ENCODE data around the gene IFI30. TPM values are rescaled to one million over a fixed set of nuclear protein-coding genes. Genes with fewer than 3 reads are reported as not detected.

The IFI30 gene
- total and polyA plus RNA-seq, 2 experiments from 2014 or later = 27.4 to 34.4 TPM

DNA sequence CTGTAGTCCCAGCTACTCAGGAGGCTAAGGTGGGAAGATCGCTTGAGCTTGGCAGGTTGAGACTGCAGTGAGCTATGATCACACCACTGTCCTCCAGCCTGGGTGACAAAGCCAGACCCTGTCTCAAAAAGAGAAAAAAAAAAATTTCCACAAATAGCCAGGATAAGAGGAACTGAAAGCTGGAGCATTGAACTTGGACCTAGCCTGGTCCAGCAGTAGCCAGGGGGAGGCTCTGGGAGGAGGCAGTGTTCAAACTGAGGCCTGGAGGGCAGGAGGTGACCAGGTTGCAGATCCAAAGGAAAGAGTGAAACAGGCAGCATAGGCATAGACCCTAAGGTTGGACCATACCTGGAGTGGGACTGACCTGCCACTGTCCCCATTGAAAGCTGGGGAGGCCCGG, 47.5 kb upstream of the IFI30 start (continued):
- TF ChIP-seq, protein P1, sequence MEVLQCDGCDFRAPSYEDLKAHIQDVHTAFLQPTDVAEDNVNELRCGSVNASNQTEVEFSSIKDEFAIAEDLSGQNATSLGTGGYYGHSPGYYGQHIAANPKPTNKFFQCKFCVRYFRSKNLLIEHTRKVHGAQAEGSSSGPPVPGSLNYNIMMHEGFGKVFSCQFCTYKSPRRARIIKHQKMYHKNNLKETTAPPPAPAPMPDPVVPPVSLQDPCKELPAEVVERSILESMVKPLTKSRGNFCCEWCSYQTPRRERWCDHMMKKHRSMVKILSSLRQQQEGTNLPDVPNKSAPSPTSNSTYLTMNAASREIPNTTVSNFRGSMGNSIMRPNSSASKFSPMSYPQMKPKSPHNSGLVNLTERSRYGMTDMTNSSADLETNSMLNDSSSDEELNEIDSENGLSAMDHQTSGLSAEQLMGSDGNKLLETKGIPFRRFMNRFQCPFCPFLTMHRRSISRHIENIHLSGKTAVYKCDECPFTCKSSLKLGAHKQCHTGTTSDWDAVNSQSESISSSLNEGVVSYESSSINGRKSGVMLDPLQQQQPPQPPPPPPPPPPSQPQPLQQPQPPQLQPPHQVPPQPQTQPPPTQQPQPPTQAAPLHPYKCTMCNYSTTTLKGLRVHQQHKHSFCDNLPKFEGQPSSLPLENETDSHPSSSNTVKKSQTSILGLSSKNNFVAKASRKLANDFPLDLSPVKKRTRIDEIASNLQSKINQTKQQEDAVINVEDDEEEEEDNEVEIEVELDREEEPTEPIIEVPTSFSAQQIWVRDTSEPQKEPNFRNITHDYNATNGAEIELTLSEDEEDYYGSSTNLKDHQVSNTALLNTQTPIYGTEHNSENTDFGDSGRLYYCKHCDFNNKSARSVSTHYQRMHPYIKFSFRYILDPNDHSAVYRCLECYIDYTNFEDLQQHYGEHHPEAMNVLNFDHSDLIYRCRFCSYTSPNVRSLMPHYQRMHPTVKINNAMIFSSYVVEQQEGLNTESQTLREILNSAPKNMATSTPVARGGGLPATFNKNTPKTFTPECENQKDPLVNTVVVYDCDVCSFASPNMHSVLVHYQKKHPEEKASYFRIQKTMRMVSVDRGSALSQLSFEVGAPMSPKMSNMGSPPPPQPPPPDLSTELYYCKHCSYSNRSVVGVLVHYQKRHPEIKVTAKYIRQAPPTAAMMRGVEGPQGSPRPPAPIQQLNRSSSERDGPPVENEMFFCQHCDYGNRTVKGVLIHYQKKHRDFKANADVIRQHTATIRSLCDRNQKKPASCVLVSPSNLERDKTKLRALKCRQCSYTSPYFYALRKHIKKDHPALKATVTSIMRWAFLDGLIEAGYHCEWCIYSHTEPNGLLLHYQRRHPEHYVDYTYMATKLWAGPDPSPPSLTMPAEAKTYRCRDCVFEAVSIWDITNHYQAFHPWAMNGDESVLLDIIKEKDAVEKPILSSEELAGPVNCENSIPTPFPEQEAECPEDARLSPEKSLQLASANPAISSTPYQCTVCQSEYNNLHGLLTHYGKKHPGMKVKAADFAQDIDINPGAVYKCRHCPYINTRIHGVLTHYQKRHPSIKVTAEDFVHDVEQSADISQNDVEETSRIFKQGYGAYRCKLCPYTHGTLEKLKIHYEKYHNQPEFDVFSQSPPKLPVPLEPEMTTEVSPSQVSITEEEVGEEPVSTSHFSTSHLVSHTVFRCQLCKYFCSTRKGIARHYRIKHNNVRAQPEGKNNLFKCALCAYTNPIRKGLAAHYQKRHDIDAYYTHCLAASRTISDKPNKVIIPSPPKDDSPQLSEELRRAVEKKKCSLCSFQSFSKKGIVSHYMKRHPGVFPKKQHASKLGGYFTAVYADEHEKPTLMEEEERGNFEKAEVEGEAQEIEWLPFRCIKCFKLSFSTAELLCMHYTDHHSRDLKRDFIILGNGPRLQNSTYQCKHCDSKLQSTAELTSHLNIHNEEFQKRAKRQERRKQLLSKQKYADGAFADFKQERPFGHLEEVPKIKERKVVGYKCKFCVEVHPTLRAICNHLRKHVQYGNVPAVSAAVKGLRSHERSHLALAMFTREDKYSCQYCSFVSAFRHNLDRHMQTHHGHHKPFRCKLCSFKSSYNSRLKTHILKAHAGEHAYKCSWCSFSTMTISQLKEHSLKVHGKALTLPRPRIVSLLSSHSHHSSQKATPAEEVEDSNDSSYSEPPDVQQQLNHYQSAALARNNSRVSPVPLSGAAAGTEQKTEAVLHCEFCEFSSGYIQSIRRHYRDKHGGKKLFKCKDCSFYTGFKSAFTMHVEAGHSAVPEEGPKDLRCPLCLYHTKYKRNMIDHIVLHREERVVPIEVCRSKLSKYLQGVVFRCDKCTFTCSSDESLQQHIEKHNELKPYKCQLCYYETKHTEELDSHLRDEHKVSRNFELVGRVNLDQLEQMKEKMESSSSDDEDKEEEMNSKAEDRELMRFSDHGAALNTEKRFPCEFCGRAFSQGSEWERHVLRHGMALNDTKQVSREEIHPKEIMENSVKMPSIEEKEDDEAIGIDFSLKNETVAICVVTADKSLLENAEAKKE (CRISPR knock-in tag; IDR thresholded peaks at IDR 0.05) = no peak
- no peak for TF ChIP-seq EZH2phosphoT487 (IDR thresholded peaks at IDR 0.05; ENCODE audit: unreplicated experiment)
- no peak for TF ChIP-seq ZNF114 (CRISPR knock-in tag; IDR thresholded peaks at IDR 0.05)
- TF ChIP-seq, protein P2, sequence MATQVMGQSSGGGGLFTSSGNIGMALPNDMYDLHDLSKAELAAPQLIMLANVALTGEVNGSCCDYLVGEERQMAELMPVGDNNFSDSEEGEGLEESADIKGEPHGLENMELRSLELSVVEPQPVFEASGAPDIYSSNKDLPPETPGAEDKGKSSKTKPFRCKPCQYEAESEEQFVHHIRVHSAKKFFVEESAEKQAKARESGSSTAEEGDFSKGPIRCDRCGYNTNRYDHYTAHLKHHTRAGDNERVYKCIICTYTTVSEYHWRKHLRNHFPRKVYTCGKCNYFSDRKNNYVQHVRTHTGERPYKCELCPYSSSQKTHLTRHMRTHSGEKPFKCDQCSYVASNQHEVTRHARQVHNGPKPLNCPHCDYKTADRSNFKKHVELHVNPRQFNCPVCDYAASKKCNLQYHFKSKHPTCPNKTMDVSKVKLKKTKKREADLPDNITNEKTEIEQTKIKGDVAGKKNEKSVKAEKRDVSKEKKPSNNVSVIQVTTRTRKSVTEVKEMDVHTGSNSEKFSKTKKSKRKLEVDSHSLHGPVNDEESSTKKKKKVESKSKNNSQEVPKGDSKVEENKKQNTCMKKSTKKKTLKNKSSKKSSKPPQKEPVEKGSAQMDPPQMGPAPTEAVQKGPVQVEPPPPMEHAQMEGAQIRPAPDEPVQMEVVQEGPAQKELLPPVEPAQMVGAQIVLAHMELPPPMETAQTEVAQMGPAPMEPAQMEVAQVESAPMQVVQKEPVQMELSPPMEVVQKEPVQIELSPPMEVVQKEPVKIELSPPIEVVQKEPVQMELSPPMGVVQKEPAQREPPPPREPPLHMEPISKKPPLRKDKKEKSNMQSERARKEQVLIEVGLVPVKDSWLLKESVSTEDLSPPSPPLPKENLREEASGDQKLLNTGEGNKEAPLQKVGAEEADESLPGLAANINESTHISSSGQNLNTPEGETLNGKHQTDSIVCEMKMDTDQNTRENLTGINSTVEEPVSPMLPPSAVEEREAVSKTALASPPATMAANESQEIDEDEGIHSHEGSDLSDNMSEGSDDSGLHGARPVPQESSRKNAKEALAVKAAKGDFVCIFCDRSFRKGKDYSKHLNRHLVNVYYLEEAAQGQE (IDR thresholded peaks at IDR 0.05; ENCODE audit: unreplicated experiment) = no peak
- TF ChIP-seq STAT1 (IDR thresholded peaks at IDR 0.05; ENCODE audit: unreplicated experiment) = no peak
- no peak for TF ChIP-seq JUNB (IDR thresholded peaks at IDR 0.05; ENCODE audit: unreplicated experiment)

DNA sequence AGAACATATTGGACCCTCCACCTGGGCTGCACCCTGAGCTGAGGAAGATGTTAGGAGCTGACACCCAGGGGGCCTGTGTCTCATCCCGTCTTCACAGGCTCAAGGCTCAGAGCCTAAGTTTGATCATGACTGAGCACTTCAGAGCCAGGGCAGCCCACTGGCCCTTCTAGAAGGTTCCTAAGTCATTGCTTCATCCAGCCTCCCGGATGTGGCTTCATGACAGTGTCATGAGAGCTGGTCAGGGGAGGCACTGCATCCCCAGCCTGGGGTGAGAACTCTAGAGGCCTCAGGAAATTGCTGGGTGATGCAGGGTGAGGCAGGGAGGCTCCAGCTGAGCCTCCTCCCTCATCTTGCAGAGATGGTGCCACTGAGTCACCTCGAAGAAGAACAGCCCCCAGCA, 45.6 kb upstream of the IFI30 start:
- peaks cover 3% of the 10 kb centered on the region; the same call in 1 of the 3 replicates for H3K9me3 Mint-ChIP-seq
- no peak overlapping the region for H3K4me3 Mint-ChIP-seq
- H3K36me3 Mint-ChIP-seq (ENCODE audit: low read depth) = peaks cover 35% of the 10 kb centered on the region
- Histone ChIP-seq H4K20me1 (replicated peaks; ENCODE audit: insufficient read depth) (peaks cover 8% of the 10 kb centered on the region; the same call in 1 of the 2 replicates), H3F3A (replicated peaks; ENCODE audit: low read depth) (no peaks in the 10 kb centered on the region), H3K36me3 (ENCODE audit: insufficient read depth) (no peaks in the 10 kb centered on the region; the same call in 1 of the 2 replicates), H3K27me3 (ENCODE audit: insufficient read depth) (no peaks in the 10 kb centered on the region), H3K9me2 (ENCODE audit: insufficient read depth) (no peaks in the 10 kb centered on the region), H3K4me1 (ENCODE audit: insufficient read depth) (no peaks in the 10 kb centered on the region), H3K27ac (ENCODE audit: low read depth) (no peak overlapping the region), H2AFZ (no peak overlapping the region), H3K79me2 (replicated peaks; ENCODE audit: insufficient read depth) (no peaks in the 10 kb centered on the region), H3K4me2 (no peak overlapping the region), H3K4me3 (no peak overlapping the region)
- no peak for ATAC-seq
- H3K27ac Mint-ChIP-seq = no peak overlapping the region
- DNase-seq (ENCODE audit: low spot score) = no peak
- H3K4me1 Mint-ChIP-seq = no peaks in the 10 kb centered on the region
- H3K27me3 Mint-ChIP-seq (ENCODE audit: insufficient read depth, low read depth, poor library complexity) = peaks cover 6% of the 10 kb centered on the region
- TF ChIP-seq ZNF114 (CRISPR knock-in tag; IDR thresholded peaks at IDR 0.05) (no peak), STAT1 (IDR thresholded peaks at IDR 0.05; ENCODE audit: unreplicated experiment) (no peak), JUNB (IDR thresholded peaks at IDR 0.05; ENCODE audit: unreplicated experiment) (no peak), NANOG (IDR thresholded peaks at IDR 0.05; ENCODE audit: borderline replicate concordance) (no peak), EZH2 (IDR thresholded peaks at IDR 0.05; ENCODE audit: low read depth, unreplicated experiment) (no peak), CREB1 (CRISPR knock-in tag; IDR thresholded peaks at IDR 0.05; ENCODE audit: low read depth) (no peak)
- TF ChIP-seq, protein P3, sequence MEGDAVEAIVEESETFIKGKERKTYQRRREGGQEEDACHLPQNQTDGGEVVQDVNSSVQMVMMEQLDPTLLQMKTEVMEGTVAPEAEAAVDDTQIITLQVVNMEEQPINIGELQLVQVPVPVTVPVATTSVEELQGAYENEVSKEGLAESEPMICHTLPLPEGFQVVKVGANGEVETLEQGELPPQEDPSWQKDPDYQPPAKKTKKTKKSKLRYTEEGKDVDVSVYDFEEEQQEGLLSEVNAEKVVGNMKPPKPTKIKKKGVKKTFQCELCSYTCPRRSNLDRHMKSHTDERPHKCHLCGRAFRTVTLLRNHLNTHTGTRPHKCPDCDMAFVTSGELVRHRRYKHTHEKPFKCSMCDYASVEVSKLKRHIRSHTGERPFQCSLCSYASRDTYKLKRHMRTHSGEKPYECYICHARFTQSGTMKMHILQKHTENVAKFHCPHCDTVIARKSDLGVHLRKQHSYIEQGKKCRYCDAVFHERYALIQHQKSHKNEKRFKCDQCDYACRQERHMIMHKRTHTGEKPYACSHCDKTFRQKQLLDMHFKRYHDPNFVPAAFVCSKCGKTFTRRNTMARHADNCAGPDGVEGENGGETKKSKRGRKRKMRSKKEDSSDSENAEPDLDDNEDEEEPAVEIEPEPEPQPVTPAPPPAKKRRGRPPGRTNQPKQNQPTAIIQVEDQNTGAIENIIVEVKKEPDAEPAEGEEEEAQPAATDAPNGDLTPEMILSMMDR (conservative IDR thresholded peaks at IDR 0.05; ENCODE audit: low read depth in 2 of 2) = no peak

Data from GM23338 (cell line).